Measurements from ENCODE around the gene ACAN.

The ACAN gene

GRCh38 chr15:88906551-88906950, 103.3 kb downstream of the ACAN start:
- peaks cover 81 to 88% of the 10 kb centered on the region in 2 experiments for H3K36me3 ChIP-seq (ENCODE audit: control insufficient read depth in 1 of 2, insufficient read depth in 2 of 2, low read length in 2 of 2)
- H3K27me3 ChIP-seq (ENCODE audit: insufficient read depth, low read length), result no peaks in the 10 kb centered on the region
- DNase-seq, result no peak
- no peak overlapping the region for H3K4me3 ChIP-seq (ENCODE audit: low read depth, low read length)
- H3K18ac ChIP-seq (ENCODE audit: low read length), result no peak overlapping the region
- no peak overlapping the region for H2BK5ac ChIP-seq (ENCODE audit: low read depth, low read length, poor library complexity)
- H2AK5ac ChIP-seq (ENCODE audit: low read length), result no peak overlapping the region
- H3K79me2 ChIP-seq (ENCODE audit: control insufficient read depth, insufficient read depth, low read length, poor library complexity), result peaks cover 6% of the 10 kb centered on the region
- no peak overlapping the region for H4K8ac ChIP-seq (ENCODE audit: low read depth, low read length)
- H3K4me1 ChIP-seq (ENCODE audit: control insufficient read depth in 1 of 2, insufficient read depth in 2 of 2, low read length in 2 of 2), result peaks cover 23 to 26% of the 10 kb centered on the region in 2 experiments
- no peak overlapping the region for H2AFZ ChIP-seq (ENCODE audit: insufficient read depth, low read length, poor library complexity)
- H3K23ac ChIP-seq (ENCODE audit: low read length), result no peak overlapping the region
- no peak overlapping the region for H2BK12ac ChIP-seq (ENCODE audit: low read length)
- no peak overlapping the region for H4K91ac ChIP-seq (ENCODE audit: low read depth, low read length)
- no peak overlapping the region for H3K4ac ChIP-seq (ENCODE audit: low read depth, low read length)
- peaks cover 2% of the 10 kb centered on the region for H3K79me1 ChIP-seq (ENCODE audit: low read length)
- no CpG with 5 or more reads among the region's 7 CpGs for WGBS (ENCODE audit: extremely low coverage, insufficient coverage, insufficient read length)
- no peak overlapping the region for H3K4me2 ChIP-seq (ENCODE audit: low read length)
- H3K9me3 ChIP-seq (ENCODE audit: insufficient read depth, low read depth, low read length), result no peaks in the 10 kb centered on the region
- H3K27ac ChIP-seq (ENCODE audit: low read depth, low read length), result no peak overlapping the region
- no peak overlapping the region for H4K12ac ChIP-seq (ENCODE audit: low read depth, low read length)
- H3K9ac ChIP-seq (ENCODE audit: low read length), result no peak overlapping the region
- no peak overlapping the region for H2BK120ac ChIP-seq (ENCODE audit: insufficient read depth, low read length, poor library complexity)
- no peak overlapping the region for H3K14ac ChIP-seq (ENCODE audit: low read length)

GRCh38 chr15:88907111-88907510, 103.9 kb downstream of the ACAN start:
- Histone ChIP-seq H3K4ac (ENCODE audit: low read depth, low read length) (no peak overlapping the region), H4K8ac (ENCODE audit: low read depth, low read length) (no peak overlapping the region), H3K27me3 (ENCODE audit: insufficient read depth, low read length) (no peaks in the 10 kb centered on the region), H3K79me1 (ENCODE audit: low read length) (peaks cover 5% of the 10 kb centered on the region), H2BK12ac (ENCODE audit: low read length) (no peak overlapping the region), H4K91ac (ENCODE audit: low read depth, low read length) (no peak overlapping the region), H3K14ac (ENCODE audit: low read length) (no peak overlapping the region), H3K4me1 (ENCODE audit: control insufficient read depth in 1 of 2, insufficient read depth in 2 of 2, low read length in 2 of 2) (peaks cover 23 to 24% of the 10 kb centered on the region in 2 experiments), H2AK5ac (ENCODE audit: low read length) (no peak overlapping the region), H3K9me3 (ENCODE audit: insufficient read depth, low read depth, low read length) (no peaks in the 10 kb centered on the region), H2BK5ac (ENCODE audit: low read depth, low read length, poor library complexity) (no peak overlapping the region), H3K27ac (ENCODE audit: low read depth, low read length) (no peak overlapping the region), H3K4me3 (ENCODE audit: low read depth, low read length) (no peak overlapping the region), H3K79me2 (ENCODE audit: control insufficient read depth, insufficient read depth, low read length, poor library complexity) (peaks cover 8% of the 10 kb centered on the region), H3K36me3 (ENCODE audit: control insufficient read depth in 1 of 2, insufficient read depth in 2 of 2, low read length in 2 of 2) (peaks cover 76 to 83% of the 10 kb centered on the region in 2 experiments), H2BK120ac (ENCODE audit: insufficient read depth, low read length, poor library complexity) (no peak overlapping the region), H4K12ac (ENCODE audit: low read depth, low read length) (no peak overlapping the region), H2AFZ (ENCODE audit: insufficient read depth, low read length, poor library complexity) (no peak overlapping the region), H3K18ac (ENCODE audit: low read length) (no peak overlapping the region), H3K9ac (ENCODE audit: low read length) (no peak overlapping the region), H3K4me2 (ENCODE audit: low read length) (no peak overlapping the region), H3K23ac (ENCODE audit: low read length) (no peak overlapping the region)
- WGBS (ENCODE audit: extremely low coverage, insufficient coverage, insufficient read length), result no CpG with 5 or more reads among the region's 14 CpGs
- DNase-seq, result no peak

- H2BK12ac ChIP-seq (ENCODE audit: low read length), result no peak overlapping the region
- H3K79me2 ChIP-seq (ENCODE audit: control insufficient read depth, insufficient read depth, low read length, poor library complexity), result peaks cover 15% of the 10 kb centered on the region
- H3K4me3 ChIP-seq (ENCODE audit: low read depth, low read length), result no peak overlapping the region
- H4K12ac ChIP-seq (ENCODE audit: low read depth, low read length), result no peak overlapping the region
- no peaks in the 10 kb centered on the region for H3K9me3 ChIP-seq (ENCODE audit: insufficient read depth, low read depth, low read length)
- H3K9ac ChIP-seq (ENCODE audit: low read length), result no peak overlapping the region
- H3K23ac ChIP-seq (ENCODE audit: low read length), result no peak overlapping the region
- peaks cover 67 to 73% of the 10 kb centered on the region in 2 experiments for H3K36me3 ChIP-seq (ENCODE audit: control insufficient read depth in 1 of 2, insufficient read depth in 2 of 2, low read length in 2 of 2)
- no CpG with 5 or more reads among the region's 12 CpGs for WGBS (ENCODE audit: extremely low coverage, insufficient coverage, insufficient read length)
- no peaks in the 10 kb centered on the region for H3K27me3 ChIP-seq (ENCODE audit: insufficient read depth, low read length)
- H2AK5ac ChIP-seq (ENCODE audit: low read length), result no peak overlapping the region
- H4K8ac ChIP-seq (ENCODE audit: low read depth, low read length), result no peak overlapping the region
- no peak for DNase-seq
- H3K18ac ChIP-seq (ENCODE audit: low read length), result peak overlapping the region; percentile 54
- H4K91ac ChIP-seq (ENCODE audit: low read depth, low read length), result no peak overlapping the region
- H2BK5ac ChIP-seq (ENCODE audit: low read depth, low read length, poor library complexity), result no peak overlapping the region
- H2AFZ ChIP-seq (ENCODE audit: insufficient read depth, low read length, poor library complexity), result no peak overlapping the region
- H3K27ac ChIP-seq (ENCODE audit: low read depth, low read length), result no peak overlapping the region
- H3K4me1 ChIP-seq (ENCODE audit: control insufficient read depth in 1 of 2, insufficient read depth in 2 of 2, low read length in 2 of 2), result peaks cover 23 to 24% of the 10 kb centered on the region in 2 experiments
- H3K4ac ChIP-seq (ENCODE audit: low read depth, low read length), result no peak overlapping the region
- H2BK120ac ChIP-seq (ENCODE audit: insufficient read depth, low read length, poor library complexity), result no peak overlapping the region
- H3K4me2 ChIP-seq (ENCODE audit: low read length), result no peak overlapping the region
- H3K14ac ChIP-seq (ENCODE audit: low read length), result no peak overlapping the region
- H3K79me1 ChIP-seq (ENCODE audit: low read length), result peaks cover 14% of the 10 kb centered on the region
These were observed 104.9 kb downstream of the ACAN start for GRCh38 chr15:88908123-88908522.

- H3K9me3 ChIP-seq (ENCODE audit: insufficient read depth, low read depth, low read length), result no peaks in the 10 kb centered on the region
- H3K4me2 ChIP-seq (ENCODE audit: low read length), result peak overlapping the region; percentile 33
- H2AK5ac ChIP-seq (ENCODE audit: low read length), result no peak overlapping the region
- no peak overlapping the region for H3K23ac ChIP-seq (ENCODE audit: low read length)
- no peak overlapping the region for H3K4me3 ChIP-seq (ENCODE audit: low read depth, low read length)
- H3K18ac ChIP-seq (ENCODE audit: low read length), result peak overlapping the region; percentile 54
- peak; percentile 15 to 45 for DNase-seq
- H2BK12ac ChIP-seq (ENCODE audit: low read length), result no peak overlapping the region
- H3K79me1 ChIP-seq (ENCODE audit: low read length), result peaks cover 15% of the 10 kb centered on the region
- H3K9ac ChIP-seq (ENCODE audit: low read length), result no peak overlapping the region
- WGBS (ENCODE audit: extremely low coverage, insufficient coverage, insufficient read length), result no CpG with 5 or more reads among the region's 16 CpGs
- H3K4ac ChIP-seq (ENCODE audit: low read depth, low read length), result peak overlapping the region; percentile 4
- no peak overlapping the region for H4K91ac ChIP-seq (ENCODE audit: low read depth, low read length)
- no peaks in the 10 kb centered on the region for H3K27me3 ChIP-seq (ENCODE audit: insufficient read depth, low read length)
- H4K8ac ChIP-seq (ENCODE audit: low read depth, low read length), result no peak overlapping the region
- no peak overlapping the region for H4K12ac ChIP-seq (ENCODE audit: low read depth, low read length)
- H3K14ac ChIP-seq (ENCODE audit: low read length), result no peak overlapping the region
- H3K36me3 ChIP-seq (ENCODE audit: control insufficient read depth in 1 of 2, insufficient read depth in 2 of 2, low read length in 2 of 2), result peaks cover 62 to 68% of the 10 kb centered on the region in 2 experiments
- H2BK5ac ChIP-seq (ENCODE audit: low read depth, low read length, poor library complexity), result no peak overlapping the region
- peaks cover 15% of the 10 kb centered on the region for H3K79me2 ChIP-seq (ENCODE audit: control insufficient read depth, insufficient read depth, low read length, poor library complexity)
- peak overlapping the region; percentile 16 for H3K27ac ChIP-seq (ENCODE audit: low read depth, low read length)
- no peak overlapping the region for H2BK120ac ChIP-seq (ENCODE audit: insufficient read depth, low read length, poor library complexity)
- H2AFZ ChIP-seq (ENCODE audit: insufficient read depth, low read length, poor library complexity), result no peak overlapping the region
- peaks cover 23 to 24% of the 10 kb centered on the region in 2 experiments for H3K4me1 ChIP-seq (ENCODE audit: control insufficient read depth in 1 of 2, insufficient read depth in 2 of 2, low read length in 2 of 2)
These were observed 105.7 kb downstream of the ACAN start for GRCh38 chr15:88908697-88909621.

Measured in trophoblast cell (in vitro differentiated cells and primary cell).